Heart left ventricle (tissue), 16 donors: ENCODE measurements around the gene CRELD2. TPM values are rescaled to one million over a fixed set of nuclear protein-coding genes. Genes with fewer than 3 reads are reported as not detected.

Source experiments
- ATAC-seq, 4 donors: fragments of 200-7000 bp; cut with Tn5 transposase; one replicate each; pipeline ENCODE4 v1.9.1; 2020 to 2022; ENCODE audit warnings: moderate library complexity in 4 of 4, mild to moderate bottlenecking in 3 of 4, moderate number of reproducible peaks in 1 of 4
- DNase-seq, 5 donors: peaks; one replicate each; pipeline ENCODE4 v3.0.0-alpha.2; 2020
- H3K27ac ChIP-seq, 12 donors: fragments of 200-600 bp; sonication (generic) in 4 of 12; one replicate each; pipeline versions ENCODE4 v1.5.0 to v1.8.0; 2016 to 2022; ENCODE audit warnings: mild to moderate bottlenecking in 2 of 12
- H3K27me3 ChIP-seq, 9 donors: fragments of 200-600 bp; sonication (generic) in 2 of 9; one replicate each; pipeline versions ENCODE4 v1.5.1 to v1.8.0; 2016 to 2022; ENCODE audit warnings: mild to moderate bottlenecking in 3 of 9
- H3K36me3 ChIP-seq, 9 donors: fragments of 200-600 bp; sonication (generic) in 2 of 9; one replicate each; pipeline versions ENCODE4 v1.5.0 to v1.8.0; 2018 to 2022; ENCODE audit warnings: mild to moderate bottlenecking in 2 of 9
- H3K4me1 ChIP-seq, 12 donors: fragments of 200-600 bp; sonication (generic) in 4 of 12; one replicate each; pipeline versions ENCODE4 v1.5.0 to v1.8.0; 2016 to 2022; ENCODE audit warnings: mild to moderate bottlenecking in 3 of 12
- H3K4me3 ChIP-seq, 12 donors: fragments of 200-600 bp; sonication (generic) in 4 of 12; one replicate each; pipeline versions ENCODE4 v1.5.0 to v1.8.0; 2017 to 2022; ENCODE audit warnings: mild to moderate bottlenecking in 9 of 12, moderate library complexity in 4 of 12
- H3K9me3 ChIP-seq, 12 donors: fragments of 200-600 bp; sonication (generic) in 4 of 12; one replicate each; pipeline versions ENCODE4 v1.5.0 to v1.8.0; 2016 to 2022; ENCODE audit warnings: mild to moderate bottlenecking in 1 of 12
- POLR2A ChIP-seq, 2 donors: fragments of 450-650 bp; IDR thresholded peaks; one replicate each; pipeline ENCODE4 v1.6.1; 2017; ENCODE audit warnings: antibody characterized with exemption in 2 of 2, mild to moderate bottlenecking in 2 of 2, moderate library complexity in 2 of 2
- WGBS, 4 donors: extraction: QIAGEN DNeasy Blood & Tissue Kit in 2 of 4; methylation state at CpG; one replicate each; pipeline versions ENCODE4 v1.1.5 to v1.1.7; 2013 to 2018; 5-methylcytosine and 5-hydroxymethylcytosine counted together
- intact Hi-C, 10 donors: fragments of 100-400 bp; cut with DNase I; formaldehyde crosslinking; loops; one replicate each; pipeline versions ENCODE4 v1.11.1 to v1.14.2; 2022
- polyA plus RNA-seq, 2 donors: library from polyadenylated mRNA; stranded (reverse); fragments of 200-250 nt; gene quantifications; one replicate each; pipeline ENCODE4 v1.2.3, GENCODE V29; 2013
- total RNA-seq, 9 donors: library from RNA; depleted of rRNA in 2 of 9; stranded (reverse); fragments of >200 nt in 2 of 9; fragmentation: NEBNext Ultra II Directional in 3 of 9; extraction: Animal tissue kit (Norgen Biotek cat#: 25700) in 3 of 9; gene quantifications; one replicate each; pipeline versions ENCODE4 v1.1.0 to v1.2.4, GENCODE V29; 2016 to 2023
- TF ChIP-seq, protein P1 (sequence below), 12 donors: fragments of 200-600 bp; sonication (generic) in 4 of 12; IDR thresholded peaks; one replicate each; pipeline versions ENCODE4 v1.5.0 to v1.8.0; 2018 to 2022; ENCODE audit warnings: antibody characterized with exemption in 12 of 12, mild to moderate bottlenecking in 5 of 12
- donor health status: ischemic (EF 13 %, LVEDD 7.1; RV severe dilation, severe dysfunction).
- donor health status: healthy with polysubstance abuse.
- donor health status: DM: no; HTN: yes; CAD: no.
- donor health status: DM: no; HTN: no; CAD: no.
- donor health status: ischemic (EF 25% LVEDD 6.9; RV normal size, moderate dysfunction).
- donor health status: ischemic (EF 25% LVEDD 5.7; RV mildly dilated, moderate dysfunction).
- donor health status: healthy.
- donor health status: DM: yes; HTN: yes; CAD: no.
- donor health status: ischemic (EF 35%, LVEDD 5.7; RV mildly dilated, moderate dysfunction).
- donor health status: nonischemic (EF 11% LVEDD 7.7; RV severe dilation, severe dysfunction).
- donor health status: DM: yes; HTN: yes; CAD: no.
- donor health status: PGD.
- donor health status: ischemic (EF 29% LVEDD 5.4; RV normal size, mild dysfunction).
- donor health status: nonischemic (EF 23%, LVEDD 6.1; RV moderate dilation, normal function).

Gene CRELD2
- total and polyA plus RNA-seq, 11 donors: 15.0 to 70.3 (median 21.6) TPM

DNA sequence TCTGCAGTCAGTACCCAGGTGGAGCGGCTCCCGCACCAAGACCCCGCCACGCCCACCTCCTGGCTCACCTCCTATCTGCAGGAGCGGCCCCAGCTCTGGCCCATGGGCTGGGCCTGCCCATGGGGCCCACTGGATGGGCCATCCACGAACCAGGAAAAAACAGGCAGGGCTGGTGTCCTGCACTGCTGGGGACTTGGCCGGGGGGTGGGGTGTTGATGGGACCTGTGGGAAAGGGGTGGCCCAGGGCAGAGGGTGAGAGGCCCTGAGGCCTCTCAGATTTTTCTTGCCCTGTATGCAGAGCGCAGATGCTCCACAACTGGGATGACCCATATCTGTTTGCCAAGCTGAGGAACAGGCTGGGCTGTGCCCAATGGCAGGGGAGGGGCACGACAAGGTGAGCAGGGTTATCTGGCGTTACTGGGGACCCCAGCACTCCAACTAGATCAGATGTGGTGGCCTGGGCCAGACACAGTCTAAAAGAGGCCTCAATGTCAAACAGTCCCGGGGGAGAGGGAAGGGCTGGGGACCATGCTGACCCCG lies 39.5 kb downstream of the CRELD2 start:
- ATAC-seq: no peak
- Histone ChIP-seq H3K27me3 (no peaks in the 10 kb centered on the region), H3K27ac (no peak overlapping the region), H3K36me3 (peaks cover 0 to 14% (median 6%) of the 10 kb centered on the region in 9 donors), H3K4me1 (peaks cover 10 to 58% (median 41%) of the 10 kb centered on the region in 12 donors), H3K9me3 (no peaks in the 10 kb centered on the region), H3K4me3 (no peak overlapping the region)
- peak in 1 of 5 donors; percentile 24 for DNase-seq
- intact Hi-C loops: no loop called here
- WGBS, 4 donors: 87 to 95% (median 91%) methylated on average over 7 to 12 of the region's 12 CpGs
- TF ChIP-seq, protein P1, sequence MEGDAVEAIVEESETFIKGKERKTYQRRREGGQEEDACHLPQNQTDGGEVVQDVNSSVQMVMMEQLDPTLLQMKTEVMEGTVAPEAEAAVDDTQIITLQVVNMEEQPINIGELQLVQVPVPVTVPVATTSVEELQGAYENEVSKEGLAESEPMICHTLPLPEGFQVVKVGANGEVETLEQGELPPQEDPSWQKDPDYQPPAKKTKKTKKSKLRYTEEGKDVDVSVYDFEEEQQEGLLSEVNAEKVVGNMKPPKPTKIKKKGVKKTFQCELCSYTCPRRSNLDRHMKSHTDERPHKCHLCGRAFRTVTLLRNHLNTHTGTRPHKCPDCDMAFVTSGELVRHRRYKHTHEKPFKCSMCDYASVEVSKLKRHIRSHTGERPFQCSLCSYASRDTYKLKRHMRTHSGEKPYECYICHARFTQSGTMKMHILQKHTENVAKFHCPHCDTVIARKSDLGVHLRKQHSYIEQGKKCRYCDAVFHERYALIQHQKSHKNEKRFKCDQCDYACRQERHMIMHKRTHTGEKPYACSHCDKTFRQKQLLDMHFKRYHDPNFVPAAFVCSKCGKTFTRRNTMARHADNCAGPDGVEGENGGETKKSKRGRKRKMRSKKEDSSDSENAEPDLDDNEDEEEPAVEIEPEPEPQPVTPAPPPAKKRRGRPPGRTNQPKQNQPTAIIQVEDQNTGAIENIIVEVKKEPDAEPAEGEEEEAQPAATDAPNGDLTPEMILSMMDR (IDR thresholded peaks at IDR 0.05): no peak
- no peak for TF ChIP-seq POLR2A (IDR thresholded peaks at IDR 0.05)

DNA sequence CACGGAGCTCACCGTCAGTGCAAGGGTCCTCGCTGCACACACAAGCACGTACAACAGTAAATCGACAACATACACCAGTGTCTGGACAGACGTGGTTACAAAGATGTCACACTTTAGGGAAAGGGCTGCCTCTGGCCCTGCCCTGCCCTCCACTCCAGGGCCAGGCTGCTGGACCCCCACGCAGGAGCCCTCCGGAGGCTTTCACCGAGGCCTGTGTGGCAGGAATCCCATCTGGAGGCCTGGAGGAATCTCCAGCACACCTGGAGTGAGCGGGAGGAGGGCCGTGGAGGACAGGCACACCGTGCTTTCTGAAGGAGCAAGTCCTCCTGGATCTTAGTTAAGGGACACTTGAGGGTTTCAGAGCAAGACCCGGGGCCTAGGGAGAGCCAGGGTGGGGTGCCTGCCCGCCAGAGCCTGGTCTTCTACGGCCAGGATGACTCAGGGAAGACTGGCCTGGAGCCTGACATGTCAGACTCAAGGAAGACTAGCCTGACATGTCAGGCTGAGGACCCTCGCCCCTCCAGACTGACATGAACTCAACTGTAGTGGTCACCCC lies 40.0 kb downstream of the CRELD2 start:
- peak overlapping the region in 2 of 12 donors; percentile 98 to 99 for H3K27ac ChIP-seq
- H3K4me1 ChIP-seq: peaks cover 10 to 58% (median 42%) of the 10 kb centered on the region in 12 donors
- no peak for TF ChIP-seq POLR2A (IDR thresholded peaks at IDR 0.05)
- TF ChIP-seq, protein P1 (IDR thresholded peaks at IDR 0.05): no peak
- DNase-seq (peak in 1 of 5 donors; percentile 25), ATAC-seq (no peak)
- peaks cover 3 to 19% (median 11%) of the 10 kb centered on the region in 9 donors for H3K36me3 ChIP-seq
- no peaks in the 10 kb centered on the region for H3K9me3 ChIP-seq
- intact Hi-C loops: no loop called here
- WGBS, 4 donors: 89 to 95% (median 90%) methylated on average over 12 to 16 of the region's 16 CpGs
- H3K27me3 ChIP-seq: no peaks in the 10 kb centered on the region
- no peak overlapping the region for H3K4me3 ChIP-seq

DNA sequence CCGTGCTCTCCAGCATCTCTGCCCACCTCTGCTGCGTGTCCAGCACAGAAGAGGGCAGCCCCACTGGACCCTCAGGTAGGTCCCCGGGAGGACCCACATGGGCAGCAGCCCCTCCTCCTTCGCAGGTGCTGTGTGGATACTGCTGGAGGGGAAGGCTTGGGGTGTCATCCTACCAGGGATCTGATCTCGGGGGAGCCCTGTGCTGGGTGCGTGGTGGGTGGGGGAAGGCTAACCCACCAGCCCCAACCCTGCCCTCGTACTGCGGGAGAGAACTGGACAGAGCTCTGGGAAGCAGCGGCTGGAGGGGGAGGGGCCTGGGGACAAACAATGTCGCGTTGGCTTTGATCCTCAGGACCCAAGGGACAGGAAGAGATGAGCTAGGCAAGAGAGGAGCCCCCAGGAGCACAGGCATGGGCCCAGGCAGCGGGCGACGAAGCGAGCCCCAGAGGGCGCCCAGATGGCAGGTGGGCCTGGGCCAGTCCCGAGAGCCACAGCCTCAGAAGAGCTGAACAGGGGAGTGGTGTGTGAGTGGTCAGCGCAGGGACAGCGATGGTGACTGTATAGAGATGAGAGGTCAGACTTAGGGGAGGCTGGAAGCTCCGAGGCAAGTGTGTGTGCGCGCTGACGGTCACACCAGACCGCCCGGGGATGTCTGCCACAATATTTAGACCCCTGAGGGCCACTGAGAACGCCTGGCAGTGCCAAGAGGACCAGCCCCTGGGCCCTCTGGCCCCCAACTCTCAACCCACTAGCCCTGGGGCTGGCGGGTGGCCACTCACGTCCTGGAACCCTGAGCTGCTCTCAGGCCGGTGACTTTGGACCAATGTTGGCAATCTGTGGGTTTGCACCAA lies 40.7 kb downstream of the CRELD2 start:
- intact Hi-C loops: no loop called here
- TF ChIP-seq, protein P1 (IDR thresholded peaks at IDR 0.05): no peak
- TF ChIP-seq POLR2A (IDR thresholded peaks at IDR 0.05): no peak
- H3K27ac ChIP-seq: peak overlapping the region; percentile 83 to 100 (median 96)
- peaks cover 11 to 58% (median 42%) of the 10 kb centered on the region in 12 donors for H3K4me1 ChIP-seq
- ATAC-seq (no peak), DNase-seq (peak in 3 of 5 donors; percentile 22 to 44 (median 33))
- H3K9me3 ChIP-seq: no peaks in the 10 kb centered on the region
- peak overlapping the region in 11 of 12 donors; percentile 50 to 99 (median 92) for H3K4me3 ChIP-seq
- H3K36me3 ChIP-seq: peaks cover 5 to 26% (median 18%) of the 10 kb centered on the region in 9 donors
- 68 to 77% (median 72%) methylated on average over 26 to 29 of the region's 29 CpGs for WGBS, 4 donors
- no peaks in the 10 kb centered on the region for H3K27me3 ChIP-seq

DNA sequence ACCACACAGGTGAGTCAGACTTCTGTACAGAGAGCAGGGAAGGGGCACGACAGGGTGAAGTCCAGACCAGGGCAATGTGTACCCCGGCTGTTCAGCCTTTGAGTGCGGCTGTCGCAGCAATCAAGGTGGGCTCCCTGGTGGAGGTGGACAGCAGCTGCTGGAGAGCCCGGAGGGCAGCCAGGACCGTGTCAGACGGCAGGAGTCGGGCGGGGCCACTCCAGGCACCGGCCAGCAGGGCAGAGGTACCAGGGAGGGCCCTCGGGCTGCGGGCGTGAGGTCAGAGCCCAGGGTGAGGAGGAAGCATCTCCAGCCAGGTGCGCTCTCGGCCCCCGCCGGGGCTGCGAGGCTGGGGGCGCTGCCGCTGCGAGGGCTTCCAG lies 41.3 kb downstream of the CRELD2 start:
- peaks cover 11 to 58% (median 42%) of the 10 kb centered on the region in 12 donors for H3K4me1 ChIP-seq
- peak overlapping the region in 11 of 12 donors; percentile 50 to 99 (median 92) for H3K4me3 ChIP-seq
- no peaks in the 10 kb centered on the region for H3K27me3 ChIP-seq
- H3K9me3 ChIP-seq: no peaks in the 10 kb centered on the region
- ATAC-seq (peak in 2 of 4 donors; percentile 5 to 6), DNase-seq (no peak)
- intact Hi-C loops: loop anchor here in 5 of 10 donors (1.0 to 2.0 kb wide), 3 partner anchors 22 to 29 kb away; no protein-coding TSS in a partner anchor
- TF ChIP-seq POLR2A (IDR thresholded peaks at IDR 0.05): no peak
- TF ChIP-seq, protein P1 (IDR thresholded peaks at IDR 0.05): no peak
- peak overlapping the region; percentile 83 to 100 (median 96) for H3K27ac ChIP-seq
- H3K36me3 ChIP-seq: peaks cover 5 to 32% (median 18%) of the 10 kb centered on the region in 9 donors
- WGBS, 4 donors: 11 to 48% (median 15%) methylated on average over 5 to 21 of the region's 21 CpGs
